IMR-90 (cell line): ENCODE measurements around the gene UPK1A.

Experiments used
- BHLHE40 ChIP-seq: fragments of 150-350 bp; IDR thresholded peaks from 2 replicates; pipeline ENCODE4 v1.6.1; 2016; ENCODE audit warnings: mild to moderate bottlenecking, low read depth, low read length
- CEBPB ChIP-seq: IDR thresholded peaks from 2 replicates; pipeline ENCODE4 v1.6.1; 2012; ENCODE audit warnings: low read depth, low read length, improper control_type of control experiment
- CHD1 ChIP-seq: IDR thresholded peaks from 2 replicates; pipeline ENCODE4 v1.6.1; 2012; ENCODE audit warnings: low read depth, low read length, improper control_type of control experiment
- CTCF ChIP-seq: conservative IDR thresholded peaks from 2 replicates; pipeline ENCODE4 v1.5.1; 2012; ENCODE audit warnings: mild to moderate bottlenecking, low read depth, low read length, improper control_type of control experiment
- MAFK ChIP-seq: IDR thresholded peaks from 2 replicates; pipeline ENCODE4 v1.6.1; 2012; ENCODE audit warnings: low read depth, low read length, improper control_type of control experiment
- MAZ ChIP-seq: IDR thresholded peaks from 2 replicates; pipeline ENCODE4 v1.6.1; 2012; ENCODE audit warnings: low read depth, mild to moderate bottlenecking, low read length, improper control_type of control experiment, moderate library complexity, borderline replicate concordance
- POLR2A ChIP-seq: IDR thresholded peaks from 2 replicates; pipeline ENCODE4 v1.6.1; 2012; ENCODE audit warnings: mild to moderate bottlenecking, low read depth, low read length
- RFX5 ChIP-seq: IDR thresholded peaks from 2 replicates; pipeline ENCODE4 v1.8.0; 2012; ENCODE audit warnings: low read depth, mild to moderate bottlenecking, low read length, moderate library complexity
- SMC3 ChIP-seq: fragments of 150-350 bp; IDR thresholded peaks from 2 replicates; pipeline ENCODE4 v1.6.1; 2016; ENCODE audit warnings: low read depth, mild to moderate bottlenecking, antibody characterized with exemption, low read length, moderate library complexity
- USF2 ChIP-seq: fragments of 150-350 bp; IDR thresholded peaks from 2 replicates; pipeline ENCODE4 v1.6.1; 2017; ENCODE audit warnings: mild to moderate bottlenecking, antibody characterized with exemption, low read length, low read depth

DNA sequence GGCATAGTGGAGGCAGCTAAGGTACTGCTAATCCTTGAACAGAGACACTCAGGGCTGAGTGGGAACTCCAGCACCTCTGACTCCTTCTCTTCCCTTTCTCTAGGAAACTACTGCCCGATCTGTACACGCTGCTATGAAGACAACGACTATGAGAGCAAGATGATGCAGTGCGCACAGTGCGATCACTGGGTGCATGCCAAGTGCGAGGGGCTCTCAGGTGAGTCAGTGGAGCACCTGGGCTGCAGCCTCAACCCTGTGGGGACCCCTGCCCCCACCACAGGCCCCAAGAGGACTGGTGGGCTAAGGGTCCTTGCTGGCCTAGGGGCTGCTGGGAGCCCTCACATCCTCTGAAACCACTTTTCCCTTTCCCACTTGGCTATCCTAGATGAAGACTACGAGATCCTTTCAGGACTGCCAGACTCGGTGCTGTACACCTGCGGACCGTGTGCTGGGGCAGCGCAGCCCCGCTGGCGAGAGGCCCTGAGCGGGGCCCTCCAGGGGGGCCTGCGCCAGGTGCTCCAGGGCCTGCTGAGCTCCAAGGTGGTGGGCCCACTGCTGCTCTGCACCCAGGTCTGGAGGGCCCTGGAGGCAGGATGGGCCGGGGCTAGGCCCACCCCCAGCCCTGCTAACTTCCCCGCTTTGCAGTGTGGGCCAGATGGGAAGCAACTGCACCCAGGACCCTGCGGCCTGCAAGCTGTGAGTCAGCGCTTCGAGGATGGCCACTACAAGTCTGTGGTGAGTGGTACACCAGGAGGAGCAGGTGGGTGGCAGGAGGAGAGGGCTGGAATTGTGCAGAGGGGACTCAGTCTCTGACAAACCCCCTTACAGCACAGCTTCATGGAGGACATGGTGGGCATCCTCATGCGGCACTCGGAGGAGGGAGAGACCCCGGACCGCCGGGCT is 61.0 kb downstream of the UPK1A start:
- TF ChIP-seq POLR2A, result no peak
- TF ChIP-seq CTCF, result no peak
- no peak for TF ChIP-seq MAZ
- no peak for TF ChIP-seq MAFK
- TF ChIP-seq BHLHE40, result no peak
- TF ChIP-seq SMC3, result no peak
- TF ChIP-seq RFX5, result no peak
- no peak for TF ChIP-seq CHD1
- no peak for TF ChIP-seq USF2
- no peak for TF ChIP-seq CEBPB
